GM21367 (cell line): ENCODE data around the gene FMO2.

ENCODE experiments used
- ATAC-seq: cut with Tn5 transposase; IDR thresholded peaks from one replicate; pipeline ENCODE4 v1.9.1; 2021; ENCODE audit not compliant: unreplicated experiment

Gene FMO2

GRCh38 chr1:171254859-171255258 lies 69.8 kb downstream of the FMO2 start:
- ATAC-seq: no peak

GRCh38 chr1:171256940-171257606 lies 72.0 kb downstream of the FMO2 start:
- no peak for ATAC-seq

- ATAC-seq: no peak
These were observed 72.5 kb downstream of the FMO2 start for GRCh38 chr1:171257607-171258076.

- ATAC-seq: no peak
These were observed 73.3 kb downstream of the FMO2 start for GRCh38 chr1:171258429-171258828.

- no peak for ATAC-seq
These were observed 73.8 kb downstream of the FMO2 start for GRCh38 chr1:171258943-171259342.
